Glutamatergic neuron (in vitro differentiated cells): ENCODE results near the gene MPPED2. TPM values are rescaled to one million over a fixed set of nuclear protein-coding genes. Genes with fewer than 3 reads are reported as not detected.
"Not testable (repeated sequence)": the region's sequence is repeated elsewhere in the genome, so short reads cannot be mapped to it uniquely, and the experiment has no call there.

Experiments
- DNase-seq: peaks from one replicate; pipeline ENCODE4 v3.0.0; 2022
- H3K27ac Mint-ChIP-seq: one replicate; pipeline ENCODE4 v1.8.0; 2020; ENCODE audit warnings: mild to moderate bottlenecking, mixed read lengths, inconsistent platforms; ENCODE audit not compliant: unreplicated experiment
- H3K27me3 Mint-ChIP-seq: one replicate; pipeline ENCODE4 v1.8.0; 2020; ENCODE audit warnings: mild to moderate bottlenecking, moderate library complexity, mixed read lengths, inconsistent platforms; ENCODE audit not compliant: unreplicated experiment
- H3K36me3 Mint-ChIP-seq: one replicate; pipeline ENCODE4 v1.8.0; 2020; ENCODE audit warnings: mild to moderate bottlenecking, mixed read lengths, inconsistent platforms; ENCODE audit not compliant: unreplicated experiment
- H3K4me1 Mint-ChIP-seq: one replicate; pipeline ENCODE4 v1.8.0; 2020; ENCODE audit warnings: mild to moderate bottlenecking, low read depth, mixed read lengths, inconsistent platforms; ENCODE audit not compliant: unreplicated experiment
- H3K4me3 Mint-ChIP-seq: one replicate; pipeline ENCODE4 v1.8.0; 2020; ENCODE audit warnings: mild to moderate bottlenecking, mixed read lengths, inconsistent platforms; ENCODE audit not compliant: unreplicated experiment
- H3K9me3 Mint-ChIP-seq: one replicate; pipeline ENCODE4 v1.8.0; 2020; ENCODE audit warnings: mild to moderate bottlenecking, moderate library complexity, mixed read lengths, inconsistent platforms; ENCODE audit not compliant: unreplicated experiment
- CTCF ChIP-seq: fragments of 200-600 bp; sonication (generic); IDR thresholded peaks from one replicate; pipeline ENCODE4 v1.5.0; 2021; ENCODE audit not compliant: partially characterized antibody, unreplicated experiment
- total RNA-seq: library from RNA; stranded (reverse); fragmentation: NEBNext Ultra II Directional; extraction: Animal tissue kit (Norgen Biotek cat#: 25700); gene quantifications from one replicate; pipeline ENCODE4 v1.2.1, GENCODE V29; 2021; ENCODE audit not compliant: unreplicated experiment

Gene MPPED2
- total RNA-seq, 1 donor from 2014 or later, result 11.0 TPM

- H3K4me3 Mint-ChIP-seq, result no peak overlapping the region
- H3K27ac Mint-ChIP-seq, result no peak overlapping the region
- no peak for DNase-seq
- peaks cover 6% of the 10 kb centered on the region for H3K36me3 Mint-ChIP-seq
- no peak for TF ChIP-seq CTCF
- H3K27me3 Mint-ChIP-seq, result no peaks in the 10 kb centered on the region
- peaks cover 13% of the 10 kb centered on the region for H3K4me1 Mint-ChIP-seq
- H3K9me3 Mint-ChIP-seq, result no peaks in the 10 kb centered on the region
Observed at GRCh38 chr11:30560206-30561106, 25.7 kb downstream of the MPPED2 start.

DNA sequence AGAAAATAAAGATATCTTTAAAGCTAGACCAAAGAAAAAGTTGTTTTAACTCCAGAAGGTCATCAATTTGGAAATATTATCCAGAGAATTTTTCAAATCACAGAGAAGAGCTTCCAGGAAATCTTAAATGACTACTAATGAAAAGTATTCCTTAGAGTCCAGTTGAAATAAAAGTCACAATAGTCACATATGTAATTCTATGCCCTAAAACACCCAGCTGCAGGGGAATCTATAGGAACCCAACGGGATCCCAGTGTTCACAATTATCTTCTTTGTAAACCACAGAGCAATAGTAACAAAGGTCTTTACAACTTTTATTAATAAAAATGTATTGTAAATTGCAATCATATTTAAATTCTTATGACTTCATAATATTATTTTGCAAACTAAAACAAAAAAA, 27.1 kb downstream of the MPPED2 start:
- Mint-ChIP-seq H3K4me1 (no peaks in the 10 kb centered on the region), H3K9me3 (no peaks in the 10 kb centered on the region), H3K27me3 (no peaks in the 10 kb centered on the region), H3K27ac (no peak overlapping the region), H3K36me3 (peaks cover 6% of the 10 kb centered on the region), H3K4me3 (no peak overlapping the region)
- DNase-seq, result no peak
- no peak for TF ChIP-seq CTCF

DNA sequence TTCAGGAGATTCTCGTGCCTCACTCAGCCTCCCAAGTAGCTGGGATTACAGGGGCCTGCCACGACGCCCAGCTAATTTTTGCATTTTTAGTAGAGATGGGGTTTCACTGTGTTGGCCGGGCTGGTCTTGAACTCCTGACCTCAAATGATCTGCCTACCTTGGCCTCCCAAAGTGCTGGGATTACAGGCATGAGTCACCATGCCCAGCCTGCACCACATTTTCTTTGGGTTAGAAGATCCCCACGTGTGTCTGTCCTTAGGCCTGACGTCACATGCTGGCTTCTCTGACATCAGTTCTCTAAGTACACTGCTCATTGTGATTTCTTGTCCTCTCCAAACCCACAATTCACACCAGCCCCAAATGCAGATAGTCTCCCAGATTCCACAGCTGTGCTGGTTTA, 31.6 kb downstream of the MPPED2 start:
- not testable (repeated sequence) for DNase-seq, H3K4me1 Mint-ChIP-seq, H3K4me3 Mint-ChIP-seq, H3K36me3 Mint-ChIP-seq, H3K27ac Mint-ChIP-seq, H3K27me3 Mint-ChIP-seq, H3K9me3 Mint-ChIP-seq

DNA sequence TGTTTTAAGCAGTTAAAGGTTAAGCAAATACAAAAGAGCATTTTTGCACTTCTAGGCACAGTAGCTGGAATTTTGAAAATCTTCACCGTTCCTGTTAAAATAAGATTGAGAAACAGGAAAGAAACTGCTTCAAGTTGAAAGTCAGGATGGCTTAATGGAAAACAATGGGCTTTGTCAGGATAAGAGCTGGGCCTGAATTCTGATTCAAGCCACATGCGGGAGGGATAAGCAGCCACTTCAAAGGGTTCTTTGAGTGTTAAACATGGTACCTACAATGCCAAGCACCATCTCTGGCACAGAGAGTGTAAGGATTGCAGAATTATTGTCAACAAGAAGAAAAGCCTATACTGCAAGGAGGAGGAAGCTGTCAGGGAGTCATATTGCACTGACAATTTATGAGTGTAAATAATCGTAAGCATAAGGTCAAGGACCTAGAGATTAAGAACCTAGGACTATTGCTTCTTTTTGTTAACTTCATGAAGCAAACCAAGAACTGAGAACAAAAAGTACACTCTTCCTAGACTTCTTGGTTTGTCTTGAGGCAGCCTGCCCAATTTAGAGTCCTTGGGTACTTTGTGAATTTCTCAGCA, 32.5 kb downstream of the MPPED2 start:
- Mint-ChIP-seq H3K4me3 (no peak overlapping the region), H3K27ac (no peak overlapping the region), H3K4me1 (no peaks in the 10 kb centered on the region), H3K9me3 (no peaks in the 10 kb centered on the region), H3K27me3 (no peaks in the 10 kb centered on the region), H3K36me3 (no peaks in the 10 kb centered on the region)
- no peak for DNase-seq
- no peak for TF ChIP-seq CTCF

- no peak overlapping the region for H3K27ac Mint-ChIP-seq
- no peak for DNase-seq
- no peaks in the 10 kb centered on the region for H3K4me1 Mint-ChIP-seq
- H3K27me3 Mint-ChIP-seq, result no peaks in the 10 kb centered on the region
- no peaks in the 10 kb centered on the region for H3K9me3 Mint-ChIP-seq
- no peak overlapping the region for H3K4me3 Mint-ChIP-seq
- no peaks in the 10 kb centered on the region for H3K36me3 Mint-ChIP-seq
- TF ChIP-seq CTCF, result no peak
Observed at GRCh38 chr11:30552839-30553238, 33.3 kb downstream of the MPPED2 start.
